Astrocyte (in vitro differentiated cells and primary cell): ENCODE data around the gene KRT78. TPM values are rescaled to one million over a fixed set of nuclear protein-coding genes. Genes with fewer than 3 reads are reported as not detected.

ENCODE experiments used
- DNase-seq: peaks from one replicate; pipeline ENCODE4 v3.0.0-alpha.2; 2010; ENCODE audit warnings: low read depth
- FAIRE-seq: peaks from 2 replicates; lab custom pipeline; 2011; peaks lifted over from hg19 to GRCh38; lab: Jason Lieb, UNC
- H2AFZ ChIP-seq: 2 replicates; pipeline ENCODE4 v1.6.0; 2012; ENCODE audit warnings: low read depth, low read length, inconsistent platforms
- H3K27ac ChIP-seq: 2 replicates; pipeline ENCODE4 v1.5.1; 2011; ENCODE audit warnings: low read depth, low read length, inconsistent platforms
- H3K27me3 ChIP-seq: 2 replicates; pipeline ENCODE4 v1.6.0; 2011; ENCODE audit warnings: low read length, inconsistent platforms; ENCODE audit not compliant: insufficient read depth
- H3K36me3 ChIP-seq: 2 replicates; pipeline ENCODE4 v1.5.1; 2011; ENCODE audit warnings: low read length, inconsistent platforms; ENCODE audit not compliant: insufficient read depth
- H3K4me1 ChIP-seq: 2 replicates; pipeline ENCODE4 v1.5.1; 2011; ENCODE audit warnings: low read length, inconsistent platforms; ENCODE audit not compliant: insufficient read depth
- H3K4me2 ChIP-seq: 2 replicates; pipeline ENCODE4 v1.6.0; 2012; ENCODE audit warnings: low read length, inconsistent platforms
- H3K4me3 ChIP-seq: 2 replicates; pipeline ENCODE4 v1.5.1; 2011; ENCODE audit warnings: low read depth, mild to moderate bottlenecking, low read length, inconsistent platforms; ENCODE audit not compliant: insufficient read depth
- H3K79me2 ChIP-seq: 2 replicates; pipeline ENCODE4 v1.6.0; 2012; ENCODE audit warnings: mild to moderate bottlenecking, low read length, inconsistent platforms; ENCODE audit not compliant: insufficient read depth
- H3K9ac ChIP-seq: 2 replicates; pipeline ENCODE4 v1.6.0; 2012; ENCODE audit warnings: mild to moderate bottlenecking, low read length, inconsistent platforms
- H3K9me3 ChIP-seq: 2 replicates; pipeline ENCODE4 v1.5.1; 2012; ENCODE audit warnings: low read depth, mild to moderate bottlenecking, low read length, inconsistent platforms; ENCODE audit not compliant: insufficient read depth
- H4K20me1 ChIP-seq: 2 replicates; pipeline ENCODE4 v1.6.0; 2012; ENCODE audit warnings: low read length, inconsistent platforms; ENCODE audit not compliant: insufficient read depth
- H3K27ac Mint-ChIP-seq: one replicate; pipeline ENCODE4 v1.8.0; 2021; ENCODE audit warnings: mild to moderate bottlenecking, mixed read lengths; ENCODE audit not compliant: unreplicated experiment
- H3K27me3 Mint-ChIP-seq: one replicate; pipeline ENCODE4 v1.8.0; 2021; ENCODE audit warnings: low read depth, mixed read lengths; ENCODE audit not compliant: unreplicated experiment
- H3K36me3 Mint-ChIP-seq: one replicate; pipeline ENCODE4 v1.8.0; 2021; ENCODE audit warnings: low read depth, mixed read lengths; ENCODE audit not compliant: unreplicated experiment
- H3K4me1 Mint-ChIP-seq: one replicate; pipeline ENCODE4 v1.8.0; 2021; ENCODE audit warnings: low read depth, mixed read lengths; ENCODE audit not compliant: unreplicated experiment
- H3K4me3 Mint-ChIP-seq: one replicate; pipeline ENCODE4 v1.8.0; 2021; ENCODE audit warnings: mild to moderate bottlenecking, moderate library complexity, mixed read lengths; ENCODE audit not compliant: unreplicated experiment
- H3K9me3 Mint-ChIP-seq: one replicate; pipeline ENCODE4 v1.8.0; 2021; ENCODE audit warnings: mild to moderate bottlenecking, mixed read lengths; ENCODE audit not compliant: unreplicated experiment
- EZH2 ChIP-seq: IDR thresholded peaks from 2 replicates; pipeline ENCODE4 v1.6.1; 2012; ENCODE audit warnings: mild to moderate bottlenecking, low read length, inconsistent platforms; ENCODE audit not compliant: insufficient read depth
- total RNA-seq: library from RNA; stranded (reverse); gene quantifications from 2 replicates; pipeline ENCODE4 v1.2.1, GENCODE V29; 2021
- TF ChIP-seq, protein P1 (sequence below): IDR thresholded peaks from 2 replicates; pipeline ENCODE4 v1.5.1; 2011; ENCODE audit warnings: low read depth, mild to moderate bottlenecking, inconsistent platforms, low read length, moderate library complexity; ENCODE audit not compliant: insufficient read depth

The KRT78 gene
- total RNA-seq, 1 donor from 2014 or later = not detected

DNA sequence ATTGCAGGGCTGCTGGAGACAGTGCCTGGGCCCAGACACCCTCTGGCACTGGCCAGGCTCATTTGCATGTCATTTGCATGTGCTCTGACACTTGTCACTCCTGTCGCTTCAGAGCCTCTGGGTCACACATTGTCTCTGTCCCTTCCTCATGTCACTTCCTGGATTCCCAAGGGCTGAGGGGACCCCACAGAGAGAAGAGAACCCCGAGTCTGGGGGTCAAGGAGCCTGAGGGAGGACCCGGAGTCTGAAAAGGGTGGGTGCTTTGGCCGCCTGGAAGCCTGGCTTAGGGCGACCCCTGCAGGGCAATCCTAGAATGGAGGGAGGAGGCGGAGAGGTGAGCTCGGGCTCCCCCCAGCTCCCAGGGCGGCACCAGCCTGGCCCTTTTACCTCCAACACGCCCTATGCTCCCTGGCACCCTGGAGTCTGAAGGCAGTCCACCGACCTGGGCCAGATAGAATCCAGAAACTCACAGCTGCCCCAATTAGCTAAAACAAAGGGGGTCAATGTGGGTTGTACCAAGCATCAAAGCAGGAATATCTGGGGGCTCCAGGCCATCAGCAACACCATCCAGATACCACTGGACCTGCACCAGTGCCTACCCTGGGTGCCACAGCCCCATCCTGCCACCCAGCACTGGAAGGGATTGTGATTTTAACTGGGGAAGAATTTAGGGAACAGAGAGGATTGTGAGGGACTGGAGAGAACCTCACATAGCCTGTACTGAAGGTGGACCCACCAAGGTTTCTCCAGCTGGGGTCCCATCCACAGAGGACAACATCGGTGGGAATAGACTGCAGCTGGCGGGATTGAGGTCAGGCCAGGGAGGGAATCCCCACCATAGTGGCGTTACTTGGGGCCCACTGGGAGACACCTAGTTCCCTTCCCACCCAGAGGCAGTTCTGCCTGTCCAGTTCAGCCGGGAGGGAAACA, 21.8 kb upstream of the KRT78 start:
- H3K9me3 ChIP-seq = no peaks in the 10 kb centered on the region
- H3K79me2 ChIP-seq = no peaks in the 10 kb centered on the region
- H2AFZ ChIP-seq = peak overlapping the region; percentile 43
- no peaks in the 10 kb centered on the region for H3K36me3 ChIP-seq
- no peak for DNase-seq
- Mint-ChIP-seq H3K4me1 (peaks cover 38% of the 10 kb centered on the region), H3K27ac (peak overlapping the region; percentile 72), H3K27me3 (peaks cover 4% of the 10 kb centered on the region), H3K4me3 (no peak overlapping the region), H3K9me3 (no peaks in the 10 kb centered on the region), H3K36me3 (no peaks in the 10 kb centered on the region)
- H3K4me1 ChIP-seq = peaks cover 42% of the 10 kb centered on the region
- H3K27ac ChIP-seq = peak overlapping the region; percentile 62
- no peak for TF ChIP-seq EZH2
- TF ChIP-seq, protein P1, sequence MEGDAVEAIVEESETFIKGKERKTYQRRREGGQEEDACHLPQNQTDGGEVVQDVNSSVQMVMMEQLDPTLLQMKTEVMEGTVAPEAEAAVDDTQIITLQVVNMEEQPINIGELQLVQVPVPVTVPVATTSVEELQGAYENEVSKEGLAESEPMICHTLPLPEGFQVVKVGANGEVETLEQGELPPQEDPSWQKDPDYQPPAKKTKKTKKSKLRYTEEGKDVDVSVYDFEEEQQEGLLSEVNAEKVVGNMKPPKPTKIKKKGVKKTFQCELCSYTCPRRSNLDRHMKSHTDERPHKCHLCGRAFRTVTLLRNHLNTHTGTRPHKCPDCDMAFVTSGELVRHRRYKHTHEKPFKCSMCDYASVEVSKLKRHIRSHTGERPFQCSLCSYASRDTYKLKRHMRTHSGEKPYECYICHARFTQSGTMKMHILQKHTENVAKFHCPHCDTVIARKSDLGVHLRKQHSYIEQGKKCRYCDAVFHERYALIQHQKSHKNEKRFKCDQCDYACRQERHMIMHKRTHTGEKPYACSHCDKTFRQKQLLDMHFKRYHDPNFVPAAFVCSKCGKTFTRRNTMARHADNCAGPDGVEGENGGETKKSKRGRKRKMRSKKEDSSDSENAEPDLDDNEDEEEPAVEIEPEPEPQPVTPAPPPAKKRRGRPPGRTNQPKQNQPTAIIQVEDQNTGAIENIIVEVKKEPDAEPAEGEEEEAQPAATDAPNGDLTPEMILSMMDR = peak; percentile 62
- H3K27me3 ChIP-seq = no peaks in the 10 kb centered on the region
- H3K4me3 ChIP-seq = no peak overlapping the region
- FAIRE-seq = no peak
- H3K4me2 ChIP-seq = peak overlapping the region; percentile 57
- H4K20me1 ChIP-seq = no peaks in the 10 kb centered on the region
- H3K9ac ChIP-seq = peak overlapping the region; percentile 91

DNA sequence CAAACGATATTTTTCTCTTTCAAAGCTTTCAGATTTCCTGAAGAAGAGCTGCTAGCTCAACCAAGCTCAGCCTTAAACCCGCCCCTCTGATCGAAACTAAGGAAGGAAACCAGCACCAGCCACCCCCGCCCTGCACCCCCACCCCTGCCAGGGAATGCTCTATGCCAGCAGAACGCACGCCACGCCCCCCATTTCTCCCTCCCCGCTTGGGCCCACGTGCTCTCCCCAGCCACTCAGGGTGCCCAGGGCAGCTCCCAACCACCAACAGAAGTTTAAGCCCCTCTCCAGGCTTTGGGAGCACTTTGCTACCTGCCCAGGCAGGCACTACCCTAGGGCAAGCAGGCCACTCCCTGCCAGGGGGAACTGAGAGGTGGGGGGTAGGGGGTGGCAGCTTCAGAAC, 18.8 kb upstream of the KRT78 start:
- no peak overlapping the region for H3K27ac ChIP-seq
- H3K9me3 ChIP-seq = no peaks in the 10 kb centered on the region
- Mint-ChIP-seq H3K4me3 (no peak overlapping the region), H3K9me3 (no peaks in the 10 kb centered on the region), H3K27ac (no peak overlapping the region), H3K27me3 (peaks cover 4% of the 10 kb centered on the region), H3K36me3 (no peaks in the 10 kb centered on the region), H3K4me1 (peaks cover 24% of the 10 kb centered on the region)
- no peak for FAIRE-seq
- TF ChIP-seq, protein P1 = no peak
- TF ChIP-seq EZH2 = no peak
- H4K20me1 ChIP-seq = no peaks in the 10 kb centered on the region
- H3K36me3 ChIP-seq = no peaks in the 10 kb centered on the region
- no peak overlapping the region for H3K4me3 ChIP-seq
- no peak for DNase-seq
- no peak overlapping the region for H2AFZ ChIP-seq
- H3K27me3 ChIP-seq = no peaks in the 10 kb centered on the region
- no peak overlapping the region for H3K4me2 ChIP-seq
- H3K79me2 ChIP-seq = no peaks in the 10 kb centered on the region
- H3K9ac ChIP-seq = no peak overlapping the region
- peaks cover 23% of the 10 kb centered on the region for H3K4me1 ChIP-seq

GRCh38 chr12:52867152-52867551, 18.4 kb upstream of the KRT78 start:
- no peak overlapping the region for H3K27ac Mint-ChIP-seq
- TF ChIP-seq, protein P1 = no peak
- no peak for TF ChIP-seq EZH2
- H3K4me1 Mint-ChIP-seq = peaks cover 22% of the 10 kb centered on the region
- H3K9me3 Mint-ChIP-seq = no peaks in the 10 kb centered on the region
- Histone ChIP-seq H3K4me1 (peaks cover 21% of the 10 kb centered on the region), H3K9me3 (no peaks in the 10 kb centered on the region), H3K36me3 (no peaks in the 10 kb centered on the region), H3K79me2 (no peaks in the 10 kb centered on the region), H3K4me3 (no peak overlapping the region), H3K4me2 (no peak overlapping the region), H2AFZ (no peak overlapping the region), H3K9ac (no peak overlapping the region), H4K20me1 (no peaks in the 10 kb centered on the region), H3K27me3 (no peaks in the 10 kb centered on the region), H3K27ac (no peak overlapping the region)
- FAIRE-seq (no peak), DNase-seq (no peak)
- no peak overlapping the region for H3K4me3 Mint-ChIP-seq
- H3K27me3 Mint-ChIP-seq = peaks cover 4% of the 10 kb centered on the region
- no peaks in the 10 kb centered on the region for H3K36me3 Mint-ChIP-seq
